T follicular helper cell (primary cell): ENCODE data around the gene ATP10D.
A peak's percentile ranks its signal among the peaks of the same experiment; 100 is the strongest.
"Not testable (repeated sequence)": the region's sequence is repeated elsewhere in the genome, so short reads cannot be mapped to it uniquely, and the experiment has no call there.

Experiments used
- DNase-seq: peaks from one replicate; pipeline ENCODE4 v3.0.0-alpha.2; 2020; ENCODE audit warnings: low read depth
- total RNA-seq, 2 experiments: gene quantifications; one replicate each; lab custom pipeline; 2026; lab: John Stamatoyannopoulos, UW

ATP10D gene
- total RNA-seq: 3.1 to 11.8 reads per million in 2 experiments

DNA sequence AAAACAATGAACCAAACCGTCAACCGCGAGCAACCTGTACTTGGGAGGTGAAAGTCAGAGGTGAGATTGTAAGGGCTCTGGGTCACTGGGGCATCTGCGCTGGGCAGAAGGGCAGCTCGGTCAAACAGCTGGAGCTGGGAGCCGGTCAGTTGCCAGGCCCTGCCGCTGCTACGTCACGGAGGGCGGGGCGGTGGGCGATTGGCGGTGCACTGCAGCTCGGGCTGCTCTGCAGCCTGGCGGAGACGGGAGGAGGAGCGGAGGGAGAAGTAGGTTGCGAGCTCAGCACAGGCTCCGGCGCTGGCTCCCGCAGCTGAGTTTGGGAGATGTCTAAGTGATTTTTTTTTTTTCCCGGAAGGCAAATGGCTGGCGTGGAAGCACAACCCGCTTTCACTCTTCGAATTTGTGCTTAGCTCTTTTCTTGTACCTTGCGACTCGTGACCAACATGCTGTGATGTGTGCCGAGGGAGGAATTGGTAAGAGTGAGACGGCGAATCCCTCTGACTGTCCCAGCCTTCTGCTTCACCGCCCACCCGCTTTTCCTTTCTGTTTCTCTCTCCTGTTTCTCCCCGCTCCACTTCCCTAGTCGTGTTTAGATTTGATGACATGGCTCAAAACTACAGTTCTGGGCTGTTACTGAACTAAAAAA lies at the start of gene ATP10D:
TSS of gene ATP10D (plus strand) at position 229 of the 646 bp plus-strand sequence. CDS start 27,266 bp downstream, outside the sequence.
- DNase-seq: peak; percentile 57

DNA sequence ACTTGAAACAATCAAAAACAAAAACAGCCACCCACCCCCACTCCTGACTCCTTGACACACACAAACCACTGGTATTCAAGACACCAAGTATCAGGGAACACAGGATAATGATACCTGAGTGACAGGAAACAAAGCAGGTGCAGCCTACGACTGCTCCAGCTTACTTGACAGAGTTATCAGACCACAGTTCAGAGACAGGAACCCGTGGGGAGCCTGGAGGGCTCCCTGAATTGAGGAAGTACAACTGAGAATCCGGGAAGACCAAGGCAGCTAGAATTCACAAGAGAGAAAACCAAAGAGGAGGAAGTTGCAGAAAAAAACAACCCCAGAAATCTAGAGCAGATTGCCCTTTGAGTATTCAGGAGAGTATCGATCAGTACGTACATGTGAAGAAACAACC lies 42.1 kb upstream of the ATP10D start:
- DNase-seq: no peak

DNA sequence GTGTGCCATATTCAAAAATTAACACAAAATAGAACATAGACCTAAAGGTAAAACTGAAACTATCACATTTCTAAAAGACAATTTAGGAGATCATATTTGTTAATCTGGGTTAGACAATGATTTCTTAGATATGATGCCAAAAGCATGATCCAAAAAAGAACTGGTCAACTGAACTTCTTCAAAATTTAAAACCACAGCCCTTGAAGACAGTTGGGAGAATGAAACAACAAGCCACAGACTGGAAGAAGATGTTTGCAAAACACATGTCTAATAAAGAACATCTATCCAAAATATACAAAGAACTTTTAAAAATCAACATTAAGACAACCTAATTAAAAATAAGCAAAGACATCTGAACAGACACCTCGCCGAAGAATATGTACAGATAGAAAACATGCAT lies 41.0 kb upstream of the ATP10D start:
- DNase-seq: no peak

DNA sequence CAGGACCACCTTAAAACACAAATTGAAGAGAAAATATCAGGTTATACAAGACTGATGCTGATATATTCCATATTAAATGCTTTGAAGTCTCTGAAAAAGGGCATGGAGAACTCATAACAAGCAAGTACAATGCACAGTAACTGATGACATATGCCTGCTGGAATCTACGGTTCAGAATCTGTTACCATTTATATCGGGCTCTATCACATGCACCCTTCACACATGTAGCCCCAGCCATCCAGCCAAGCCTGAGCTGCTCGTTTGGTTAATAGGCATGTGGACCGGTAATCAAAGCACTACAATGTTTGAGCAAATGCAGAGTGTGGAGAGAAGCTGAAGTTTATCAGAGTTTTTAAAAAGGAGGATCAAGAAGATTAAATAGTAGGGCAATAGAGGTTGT lies 33.4 kb upstream of the ATP10D start:
- DNase-seq: no peak

DNA sequence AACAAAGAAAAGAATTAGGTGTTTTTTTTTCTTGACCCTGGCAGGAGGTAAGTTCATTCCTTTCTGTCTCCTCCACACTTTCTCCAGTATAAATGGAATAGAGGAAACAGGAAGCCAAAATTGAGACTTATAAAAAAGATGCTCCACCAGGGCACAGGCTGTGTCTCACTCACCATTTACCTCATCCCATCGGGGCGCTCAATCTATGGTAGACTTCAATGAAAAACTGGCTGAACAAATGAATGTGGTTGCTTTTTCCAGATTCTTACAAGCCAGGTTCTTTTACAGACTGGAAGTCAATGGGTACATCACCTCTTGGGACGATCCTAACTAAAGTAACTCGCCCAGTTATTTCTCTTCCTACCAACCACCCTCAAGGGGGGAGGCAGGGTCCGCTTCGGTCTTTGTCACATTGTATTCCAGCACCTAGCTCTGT lies 22.3 kb upstream of the ATP10D start:
- no peak for DNase-seq

DNA sequence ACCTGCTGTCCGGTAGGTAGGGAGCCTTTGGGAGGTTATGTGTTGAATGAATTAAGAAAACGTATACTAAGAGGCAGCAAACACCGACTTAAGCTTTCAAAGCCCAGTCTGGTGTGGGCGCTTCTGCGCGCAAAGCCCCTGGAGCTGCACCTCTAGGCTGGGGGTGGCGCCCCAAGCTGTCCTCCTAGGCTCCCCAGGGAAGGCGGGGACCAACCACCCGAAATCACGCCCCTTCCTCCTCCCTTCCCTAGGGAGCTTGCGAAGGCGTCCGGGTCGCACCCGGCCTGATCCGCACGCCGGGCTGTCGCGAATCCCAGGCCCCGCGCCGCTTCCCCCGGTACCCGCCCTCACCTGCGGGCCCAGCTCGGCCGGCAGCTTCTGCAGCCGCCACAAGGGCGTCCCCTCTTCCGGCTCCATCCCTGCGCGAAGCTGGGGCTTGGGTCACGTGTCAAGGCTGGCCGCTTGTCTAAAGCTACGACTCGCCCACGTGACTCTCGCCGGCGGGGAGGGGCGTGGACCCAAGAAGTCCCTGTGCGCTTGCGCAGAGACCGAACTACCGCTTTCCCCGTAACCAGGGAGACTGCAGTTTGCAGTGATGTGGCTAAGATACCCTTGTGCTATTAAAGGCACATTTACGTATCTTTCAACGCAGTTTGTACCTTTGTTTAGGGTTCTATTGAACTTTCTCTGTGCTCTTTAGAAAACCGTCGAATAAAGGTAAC lies 21.7 kb upstream of the ATP10D start, which contains the start of gene COMMD8:
TSS of gene COMMD8 (minus strand) at position 468 of the 722 bp plus-strand sequence. CDS start at position 417, 51 bp downstream.
- DNase-seq: peak; percentile 96

GRCh38 chr4:47465004-47465403 lies 20.1 kb upstream of the ATP10D start:
- DNase-seq: no peak

DNA sequence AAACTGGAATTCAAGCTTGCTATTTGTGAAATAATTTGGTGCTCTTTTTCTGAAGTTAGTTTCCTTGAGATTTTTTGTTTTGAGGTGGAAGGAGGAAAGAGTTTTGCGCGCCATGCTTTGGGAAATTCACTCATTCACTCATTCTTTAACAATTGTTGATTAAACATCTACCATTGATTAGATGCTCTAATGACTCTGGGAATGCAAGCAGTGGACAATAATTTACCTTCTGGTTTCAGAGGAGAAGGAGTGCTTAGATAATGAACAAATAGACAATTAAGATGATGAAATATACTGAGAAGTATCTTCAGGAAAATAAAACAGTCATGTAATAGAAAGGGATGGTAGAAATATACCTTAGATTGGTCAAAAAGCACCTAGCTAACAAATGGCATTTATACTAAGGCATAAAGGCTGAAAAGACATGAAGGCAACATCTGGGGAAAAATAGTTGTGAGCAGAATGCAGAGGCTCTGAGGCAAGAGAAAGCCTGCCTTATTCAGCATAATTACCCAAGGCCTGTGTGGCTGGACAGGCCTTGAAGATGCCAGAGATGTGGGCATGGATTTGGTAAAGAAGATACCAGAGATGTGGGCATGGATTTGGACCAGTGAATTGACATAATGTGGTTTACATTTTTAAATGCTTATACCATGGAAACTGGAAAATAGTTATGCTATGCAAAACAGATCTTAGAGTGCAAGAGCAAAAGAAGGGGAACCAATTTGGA lies 18.9 kb upstream of the ATP10D start:
- no peak for DNase-seq

GRCh38 chr4:47468706-47469365 lies 16.2 kb upstream of the ATP10D start:
- no peak for DNase-seq

DNA sequence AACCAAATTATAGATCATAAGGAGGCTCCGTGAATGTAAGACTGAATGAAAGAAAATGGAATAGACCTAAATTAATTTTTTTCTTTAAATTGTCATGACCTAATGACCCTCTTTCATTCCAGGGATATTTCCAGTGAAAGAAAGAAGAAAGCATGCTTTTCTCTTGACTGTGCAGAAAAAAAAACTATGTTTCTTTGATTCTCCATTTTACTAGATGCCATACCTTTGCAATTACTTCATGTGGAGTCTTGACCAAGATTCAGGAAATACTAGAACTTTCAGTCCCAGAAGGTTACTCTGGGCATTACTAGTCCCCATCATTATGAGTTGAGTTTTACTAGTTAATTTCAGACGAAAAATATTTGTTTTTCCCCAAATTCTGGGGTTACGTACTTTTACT lies 15.1 kb upstream of the ATP10D start:
- no peak for DNase-seq

- DNase-seq: no peak
Observed at GRCh38 chr4:47471064-47471463, 14.0 kb upstream of the ATP10D start.

DNA sequence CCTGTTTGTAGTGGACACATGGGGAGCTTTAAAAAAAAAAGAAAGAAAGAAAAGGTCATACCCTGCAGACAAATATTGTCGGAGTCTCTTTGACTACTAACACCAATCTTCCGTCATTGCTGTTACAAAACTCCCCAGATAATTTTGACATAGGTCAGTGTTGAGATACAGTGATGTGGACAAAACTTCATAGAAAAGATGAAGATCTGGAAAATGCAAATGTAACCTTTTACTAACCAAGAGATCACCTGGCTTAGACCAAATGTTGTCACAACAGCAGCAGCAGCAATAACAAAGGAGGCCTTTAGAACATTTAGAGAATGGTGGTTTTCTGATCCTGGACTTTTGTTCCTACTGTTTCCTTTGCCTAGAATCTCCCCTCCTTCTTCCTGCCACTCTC lies 13.5 kb upstream of the ATP10D start:
- no peak for DNase-seq

DNA sequence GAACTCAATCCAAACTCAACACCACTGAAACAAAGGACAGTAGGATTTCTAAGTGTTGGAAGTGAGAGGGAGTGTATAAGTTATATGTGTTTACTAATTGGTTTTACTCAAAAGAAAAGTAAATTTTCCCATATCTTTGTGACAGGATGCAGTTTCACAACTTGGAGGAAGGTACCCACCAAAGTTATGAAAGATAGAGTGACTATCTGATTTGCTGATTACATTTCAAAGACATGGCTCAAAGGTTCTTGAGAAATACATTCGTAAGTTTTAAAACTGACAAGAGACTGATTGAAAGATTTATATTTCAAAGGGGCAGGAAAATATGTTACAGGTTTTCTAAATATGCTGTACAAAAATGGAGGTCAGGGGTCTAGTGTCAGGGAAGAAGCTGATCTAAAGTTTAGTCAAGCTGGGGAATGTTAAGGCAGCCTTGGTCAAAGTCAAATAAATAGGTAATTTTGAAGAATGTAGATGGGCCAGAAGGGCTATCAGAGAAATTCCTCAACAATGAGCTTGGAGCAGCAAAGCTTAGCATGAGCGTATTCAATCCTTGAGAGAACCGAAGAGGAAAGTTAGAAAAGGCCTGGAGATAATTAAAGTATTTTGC lies 11.8 kb upstream of the ATP10D start:
- no peak for DNase-seq

- DNase-seq: no peak
Observed at GRCh38 chr4:47474799-47475198, 10.3 kb upstream of the ATP10D start.

GRCh38 chr4:47475411-47475810 lies 9.7 kb upstream of the ATP10D start:
- DNase-seq: no peak

DNA sequence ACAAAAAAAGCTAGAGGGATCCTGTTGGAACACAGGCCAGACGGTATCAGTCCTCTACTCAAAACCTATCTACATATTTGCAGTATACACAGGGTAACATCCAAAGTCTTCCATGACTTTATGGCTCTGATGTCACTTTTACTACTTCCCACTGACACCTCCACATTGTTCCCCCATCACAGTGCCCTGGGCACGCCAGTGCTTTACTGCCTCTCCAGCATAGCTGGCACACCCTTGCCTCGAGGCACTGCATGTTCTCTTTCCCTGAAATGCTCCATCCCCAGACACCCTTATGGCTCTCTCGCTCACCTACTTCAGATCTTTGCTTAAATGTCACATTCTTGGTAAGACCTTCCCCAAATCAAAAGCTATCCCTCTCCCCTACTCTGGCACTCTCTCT lies 6.3 kb upstream of the ATP10D start:
- no peak for DNase-seq

DNA sequence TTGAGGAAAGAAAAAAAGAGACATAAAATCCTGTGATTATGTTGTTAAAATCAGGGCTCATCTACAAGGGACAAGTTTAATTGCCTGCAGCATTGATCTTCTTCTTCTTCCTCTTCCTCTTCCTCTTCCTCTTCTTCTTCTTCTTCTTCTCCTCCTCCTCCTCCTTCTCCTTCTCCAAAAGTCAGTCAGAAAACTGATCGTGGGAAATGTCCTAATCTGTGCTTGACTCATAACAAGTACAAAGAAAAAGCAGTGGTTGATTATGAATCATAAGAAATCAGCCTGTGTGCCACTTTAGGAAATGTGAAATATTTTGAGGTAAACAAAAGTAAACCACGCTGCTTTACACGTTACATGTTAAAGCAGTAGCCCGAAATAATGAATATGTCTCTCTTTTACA lies 2.7 kb upstream of the ATP10D start:
- no peak for DNase-seq

DNA sequence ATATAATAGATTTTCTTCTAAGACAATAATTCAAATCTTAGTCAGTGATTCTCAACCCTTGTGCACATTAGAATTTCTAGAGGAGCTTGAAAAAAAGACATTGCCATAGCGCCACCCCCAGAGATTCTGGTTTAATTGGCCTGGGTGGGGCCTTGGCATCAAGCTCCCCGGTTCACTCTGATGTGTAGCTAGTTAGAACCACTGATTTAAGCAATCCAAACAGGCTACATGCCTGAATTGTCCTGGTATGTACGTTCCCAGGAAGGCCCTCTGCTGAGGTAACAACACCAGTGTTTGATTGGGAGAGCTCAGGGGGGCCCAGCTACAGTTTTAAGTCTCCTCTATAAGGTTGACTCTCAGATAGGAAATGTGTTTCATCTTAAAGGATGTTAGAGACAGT lies 1.3 kb upstream of the ATP10D start:
- DNase-seq: no peak

DNA sequence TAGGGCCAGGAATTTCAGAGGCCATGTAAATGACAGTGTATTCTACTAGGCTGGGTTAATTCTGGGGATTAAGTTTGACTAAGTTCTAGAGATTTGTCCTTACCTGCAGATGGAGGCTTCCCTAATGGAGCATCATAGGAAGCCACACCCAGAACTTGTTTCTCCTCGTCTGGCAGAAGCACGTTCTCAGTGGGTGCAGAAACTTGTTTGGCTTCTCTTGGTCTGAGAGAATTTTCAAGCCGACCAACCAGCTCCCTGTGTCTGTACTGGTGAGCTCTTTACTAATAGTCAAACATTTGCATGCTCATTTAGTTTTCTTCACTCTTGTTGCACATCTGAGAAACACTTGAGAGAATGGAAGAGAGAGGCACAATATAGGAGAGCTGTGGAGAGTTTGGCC lies 907 bp upstream of the ATP10D start:
- DNase-seq: no peak

- DNase-seq: no peak
Observed at GRCh38 chr4:47485768-47486167, 693 bp downstream of the ATP10D start.

DNA sequence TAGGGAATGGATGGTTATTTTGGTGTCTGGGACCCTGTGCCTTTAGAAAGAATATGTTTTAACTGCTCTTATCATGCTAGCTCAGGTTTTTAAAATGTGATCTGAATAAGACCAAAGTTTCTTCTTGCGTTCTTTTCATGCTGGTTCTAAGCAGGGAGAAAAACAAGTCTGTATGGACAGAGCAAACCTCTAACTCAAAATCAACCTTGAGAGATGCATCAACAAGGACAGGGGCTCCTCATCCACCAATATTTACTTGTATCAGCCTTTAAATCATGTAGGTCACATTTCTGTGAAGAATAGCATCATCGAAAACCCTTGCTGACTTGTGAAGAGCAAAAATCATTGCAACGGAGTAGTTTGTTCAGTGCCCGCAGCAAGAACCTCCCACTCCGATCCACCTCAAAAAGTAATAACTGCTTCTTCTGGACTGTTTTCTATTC lies 1.2 kb downstream of the ATP10D start:
- DNase-seq: no peak

DNA sequence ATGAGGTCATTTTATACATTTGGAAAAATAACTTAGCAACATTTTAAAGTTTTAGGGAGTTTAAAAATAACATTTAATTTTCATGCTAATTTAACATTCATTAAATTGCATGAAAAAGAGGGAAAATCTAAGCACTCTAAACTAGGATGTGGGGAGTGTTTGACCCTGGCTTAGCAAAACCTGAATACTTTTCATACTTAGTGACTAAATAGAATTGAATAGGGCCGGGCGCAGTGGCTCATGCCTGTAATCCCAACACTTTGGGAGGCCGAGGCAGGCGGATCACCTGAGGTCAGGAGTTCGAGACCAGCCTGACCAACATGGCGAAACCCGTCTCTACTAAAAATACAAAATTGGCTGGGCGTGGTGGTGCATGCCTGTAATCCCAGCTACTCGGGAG lies 1.7 kb downstream of the ATP10D start:
- not testable (repeated sequence) for DNase-seq
